Esophagus squamous epithelium (tissue), 5 donors: Measurements from ENCODE around the gene PRKCA. TPM values are rescaled to one million over a fixed set of nuclear protein-coding genes. Genes with fewer than 3 reads are reported as not detected.

Experiments
- DNase-seq: peaks from one replicate; lab custom pipeline; 2025; lab: John Stamatoyannopoulos, UW
- H3K27ac ChIP-seq, 4 donors: fragments of 200-600 bp; sonication (generic); one replicate each; pipeline ENCODE4 v1.5.1; 2016 to 2019; ENCODE audit warnings: mild to moderate bottlenecking in 1 of 4
- H3K27me3 ChIP-seq, 4 donors: fragments of 200-600 bp; sonication (generic); 1 replicate in 3 of 4; 2 replicates in 1 of 4; pipeline versions ENCODE4 v1.5.1 to v1.6.0; 2017 to 2021; ENCODE audit warnings: antibody characterized with exemption in 1 of 4
- H3K36me3 ChIP-seq, 3 donors: fragments of 200-600 bp; sonication (generic); one replicate each; pipeline ENCODE4 v1.5.1; 2016 to 2019
- H3K4me1 ChIP-seq, 3 donors: fragments of 200-600 bp; sonication (generic); one replicate each; pipeline ENCODE4 v1.5.1; 2017 to 2019
- H3K4me3 ChIP-seq, 4 donors: fragments of 200-600 bp; sonication (generic); 1 replicate in 3 of 4; 2 replicates in 1 of 4; pipeline ENCODE4 v1.5.1; 2016 to 2019; ENCODE audit warnings: mild to moderate bottlenecking in 2 of 4, moderate library complexity in 1 of 4
- H3K9me3 ChIP-seq, 3 donors: fragments of 200-600 bp; sonication (generic); one replicate each; pipeline ENCODE4 v1.5.1; 2016 to 2019
- CTCF ChIP-seq, 6 experiments: fragments of 450-650 bp in 4 of 6; fragments of 200-600 bp in 2 of 6; sonication (generic) in 2 of 6; IDR thresholded peaks; one replicate each; pipeline ENCODE4 v1.5.1; 2016 to 2019; ENCODE audit warnings: antibody characterized with exemption in 6 of 6, mild to moderate bottlenecking in 4 of 6, moderate library complexity in 4 of 6
- POLR2A ChIP-seq, 4 donors: fragments of 450-650 bp; IDR thresholded peaks; one replicate each; pipeline ENCODE4 v1.6.1; 2017; ENCODE audit warnings: antibody characterized with exemption in 4 of 4, mild to moderate bottlenecking in 4 of 4, moderate library complexity in 3 of 4
- WGBS, 2 donors: methylation state at CpG; one replicate each; pipeline ENCODE4 v1.1.5; 2018; 5-methylcytosine and 5-hydroxymethylcytosine counted together
- intact Hi-C: fragments of 100-400 bp; cut with DNase I; formaldehyde crosslinking; loops from one replicate; pipeline ENCODE4 v1.15.0; 2022
- total RNA-seq, 4 donors: library from RNA; depleted of rRNA; stranded (reverse); fragments of >200 nt; gene quantifications; one replicate each; pipeline ENCODE4 v1.1.0, GENCODE V29; 2016
- donor health status: DM: yes; HTN: yes; CAD: no.

Gene PRKCA
- total RNA-seq, 4 donors from 2014 or later: 2.4 to 9.2 (median 4.2) TPM

- 91 to 93% methylated on average over 2 of the region's 2 CpGs for WGBS, 2 donors
- intact Hi-C loops: no loop called here
Measured at GRCh38 chr17:66733759-66734158, 431.3 kb downstream of the PRKCA start.

GRCh38 chr17:66734186-66734943 lies 432.0 kb downstream of the PRKCA start:
- Histone ChIP-seq H3K9me3 (no peaks in the 10 kb centered on the region), H3K27ac (no peak overlapping the region), H3K4me1 (peaks cover 0 to 12% (median 0%) of the 10 kb centered on the region in 3 donors), H3K36me3 (peaks cover 0 to 12% (median 0%) of the 10 kb centered on the region in 3 donors), H3K27me3 (no peaks in the 10 kb centered on the region), H3K4me3 (no peak overlapping the region)
- WGBS, 2 donors: 86 to 88% methylated on average over 8 of the region's 8 CpGs
- intact Hi-C loops: no loop called here
- no peak for DNase-seq
- no peak for TF ChIP-seq POLR2A (IDR thresholded peaks at IDR 0.05)

More at GRCh38 chr17:66733759-66734158, 431.3 kb downstream of the PRKCA start:
- peaks cover 0 to 12% (median 0%) of the 10 kb centered on the region in 3 donors for H3K4me1 ChIP-seq
- no peaks in the 10 kb centered on the region for H3K27me3 ChIP-seq
- peaks cover 0 to 9% (median 0%) of the 10 kb centered on the region in 3 donors for H3K36me3 ChIP-seq
- H3K9me3 ChIP-seq: no peaks in the 10 kb centered on the region
- no peak overlapping the region for H3K27ac ChIP-seq
- no peak for TF ChIP-seq POLR2A (IDR thresholded peaks at IDR 0.05)
- no peak for TF ChIP-seq CTCF (IDR thresholded peaks at IDR 0.05)
- DNase-seq: no peak
- H3K4me3 ChIP-seq: no peak overlapping the region

GRCh38 chr17:66737524-66737923 lies 435.1 kb downstream of the PRKCA start:
- Histone ChIP-seq H3K27ac (no peak overlapping the region), H3K9me3 (no peaks in the 10 kb centered on the region), H3K4me3 (no peak overlapping the region), H3K4me1 (no peaks in the 10 kb centered on the region), H3K36me3 (peaks cover 0 to 22% (median 0%) of the 10 kb centered on the region in 3 donors), H3K27me3 (no peaks in the 10 kb centered on the region)
- 54 to 70% methylated on average over 6 to 10 of the region's 12 CpGs for WGBS, 2 donors
- no peak for DNase-seq
- intact Hi-C loops: no loop called here
- TF ChIP-seq CTCF (IDR thresholded peaks at IDR 0.05) (no peak), POLR2A (IDR thresholded peaks at IDR 0.05) (no peak)

GRCh38 chr17:66738301-66738700 lies 435.9 kb downstream of the PRKCA start:
- TF ChIP-seq CTCF (IDR thresholded peaks at IDR 0.05) (no peak), POLR2A (IDR thresholded peaks at IDR 0.05) (no peak)
- Histone ChIP-seq H3K4me3 (no peak overlapping the region), H3K36me3 (peaks cover 0 to 24% (median 3%) of the 10 kb centered on the region in 3 donors), H3K9me3 (no peaks in the 10 kb centered on the region), H3K4me1 (no peaks in the 10 kb centered on the region), H3K27ac (no peak overlapping the region), H3K27me3 (no peaks in the 10 kb centered on the region)
- no peak for DNase-seq
- 78 to 97% methylated on average over 4 of the region's 4 CpGs for WGBS, 2 donors
- intact Hi-C loops: no loop called here

- Histone ChIP-seq H3K4me3 (no peak overlapping the region), H3K4me1 (no peaks in the 10 kb centered on the region), H3K27ac (no peak overlapping the region), H3K9me3 (no peaks in the 10 kb centered on the region), H3K27me3 (no peaks in the 10 kb centered on the region), H3K36me3 (peaks cover 0 to 29% (median 10%) of the 10 kb centered on the region in 3 donors)
- TF ChIP-seq CTCF (IDR thresholded peaks at IDR 0.05) (no peak), POLR2A (IDR thresholded peaks at IDR 0.05) (no peak)
- DNase-seq: no peak
- 79 to 81% methylated on average over 8 of the region's 8 CpGs for WGBS, 2 donors
- intact Hi-C loops: no loop called here
Measured at GRCh38 chr17:66739553-66739952, 437.1 kb downstream of the PRKCA start.
